SHP77 treated with DMSO at 0.1 percent for 48 hours (cell line): ENCODE measurements around the gene MAGI1.

ENCODE experiments used
- DNase-seq: peaks from one replicate; lab custom pipeline; 2025; lab: John Stamatoyannopoulos, UW

MAGI1 gene

GRCh38 chr3:65831733-65832425, 206.8 kb downstream of the MAGI1 start:
- DNase-seq, result no peak

GRCh38 chr3:65830948-65831732, 207.6 kb downstream of the MAGI1 start:
- DNase-seq, result no peak

DNA sequence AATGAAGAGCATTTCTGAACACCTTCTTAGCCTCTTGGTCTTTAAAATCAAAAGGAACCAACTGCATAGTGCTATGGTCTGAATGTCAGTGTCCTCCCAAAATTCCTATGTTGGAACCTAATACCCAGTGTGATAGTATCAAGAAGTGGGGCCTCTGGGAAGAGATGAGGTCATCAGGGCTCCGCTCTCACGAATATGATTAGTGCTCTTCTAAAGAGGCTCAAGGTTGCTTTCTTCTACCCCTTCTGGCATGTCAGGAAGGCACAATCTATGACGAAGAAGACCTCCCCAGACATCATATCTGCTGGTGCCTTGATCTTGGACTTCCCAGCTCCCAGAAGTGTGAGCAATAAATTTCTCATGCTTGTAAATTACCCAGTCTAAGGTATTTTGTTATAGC, 209.5 kb downstream of the MAGI1 start:
- no peak for DNase-seq

DNA sequence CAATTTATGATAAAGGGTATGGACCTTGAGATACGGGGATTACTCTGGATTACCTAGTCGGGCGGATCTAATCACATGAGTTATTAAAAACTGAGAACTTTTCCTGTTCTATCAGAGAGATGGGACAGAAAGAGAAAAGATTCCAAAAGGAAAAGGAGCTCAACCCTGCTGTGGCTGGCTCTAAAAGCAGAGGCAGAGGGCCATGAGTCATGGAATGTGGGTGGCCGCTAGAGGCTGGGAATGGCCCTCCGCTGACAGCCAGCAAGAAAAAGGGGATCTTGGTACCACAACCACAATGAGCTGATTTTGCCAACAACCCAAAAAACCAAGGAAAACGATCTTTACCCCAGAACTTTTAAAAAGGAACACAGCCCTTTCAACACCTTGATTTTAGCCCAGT, 210.0 kb downstream of the MAGI1 start:
- DNase-seq, result no peak

GRCh38 chr3:65827076-65827475, 211.6 kb downstream of the MAGI1 start:
- DNase-seq, result no peak

- no peak for DNase-seq
Observed at GRCh38 chr3:65824166-65824565, 214.6 kb downstream of the MAGI1 start.

DNA sequence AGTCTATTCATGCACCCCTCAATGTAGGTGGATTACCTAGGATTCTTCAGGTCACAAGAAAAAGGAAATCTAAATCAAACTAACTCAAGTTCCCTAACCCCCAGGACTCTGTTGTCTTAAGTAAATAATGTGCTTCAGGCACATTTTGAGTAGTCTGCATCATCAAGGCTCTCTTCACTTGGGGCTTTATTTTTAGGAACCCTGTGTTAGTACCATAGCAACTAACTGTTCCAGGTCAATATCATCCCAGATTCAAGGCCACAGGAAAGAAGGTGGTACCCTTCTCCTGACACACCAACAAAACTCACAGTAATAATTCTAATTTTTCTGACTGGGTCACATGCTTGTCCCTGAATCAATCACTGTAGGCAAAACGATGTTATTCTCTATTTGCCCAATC, 218.1 kb downstream of the MAGI1 start:
- DNase-seq, result no peak

DNA sequence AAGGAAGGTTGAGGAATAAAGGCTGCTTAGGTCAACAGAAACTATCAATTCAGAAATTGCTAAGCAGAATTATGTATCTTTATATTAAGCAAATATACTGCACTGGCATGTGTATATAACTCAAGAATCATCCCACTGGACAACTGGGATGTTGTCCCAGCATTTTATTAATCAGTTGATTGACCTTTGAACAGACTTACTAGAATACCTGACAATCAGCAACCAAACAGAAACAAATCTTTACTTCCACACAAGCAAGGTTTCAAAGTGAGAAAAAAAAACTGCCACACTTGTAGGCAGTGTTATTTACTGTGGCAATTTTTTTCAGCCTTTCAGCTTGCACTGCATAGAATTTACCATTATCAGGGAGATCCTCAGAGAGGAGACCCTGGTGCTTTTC, 218.8 kb downstream of the MAGI1 start:
- DNase-seq, result no peak

- no peak for DNase-seq
Observed at GRCh38 chr3:65817553-65818126, 221.1 kb downstream of the MAGI1 start.

- no peak for DNase-seq
Observed at GRCh38 chr3:65816208-65816607, 222.5 kb downstream of the MAGI1 start.

DNA sequence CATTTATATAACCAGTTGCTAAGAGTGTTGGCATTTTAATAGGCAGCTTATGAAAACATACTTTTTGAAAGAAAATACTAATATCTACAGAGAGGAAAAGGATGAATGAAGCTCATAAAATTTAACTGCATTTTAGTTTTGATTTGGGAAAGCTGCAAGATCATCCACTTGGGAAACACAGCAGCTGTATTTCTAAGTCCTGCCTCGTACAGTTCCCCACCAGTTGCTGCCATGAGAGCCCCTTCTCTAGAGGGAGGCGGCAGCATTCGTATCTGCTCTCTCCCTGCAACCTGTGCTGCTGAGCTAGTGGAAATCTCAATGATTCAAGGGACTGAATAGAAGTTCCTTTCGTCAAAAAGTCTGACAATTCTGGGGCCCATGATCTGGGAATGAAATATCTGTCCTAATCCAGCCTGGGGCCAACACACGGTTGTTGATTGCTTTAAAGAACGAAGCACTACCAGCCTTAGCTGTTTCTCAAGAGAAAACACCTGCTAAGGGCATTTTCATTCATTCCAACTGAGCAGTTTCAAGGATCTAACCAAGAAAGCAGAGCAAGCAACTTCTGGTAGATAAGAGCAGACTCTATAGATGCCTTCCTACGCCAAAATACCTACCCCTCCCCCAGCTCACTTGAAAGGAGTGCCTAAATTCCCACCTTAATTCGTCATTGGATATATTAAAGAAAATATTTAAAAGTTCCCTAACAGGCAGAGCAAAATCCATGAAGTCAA, 223.7 kb downstream of the MAGI1 start:
- DNase-seq, result no peak

DNA sequence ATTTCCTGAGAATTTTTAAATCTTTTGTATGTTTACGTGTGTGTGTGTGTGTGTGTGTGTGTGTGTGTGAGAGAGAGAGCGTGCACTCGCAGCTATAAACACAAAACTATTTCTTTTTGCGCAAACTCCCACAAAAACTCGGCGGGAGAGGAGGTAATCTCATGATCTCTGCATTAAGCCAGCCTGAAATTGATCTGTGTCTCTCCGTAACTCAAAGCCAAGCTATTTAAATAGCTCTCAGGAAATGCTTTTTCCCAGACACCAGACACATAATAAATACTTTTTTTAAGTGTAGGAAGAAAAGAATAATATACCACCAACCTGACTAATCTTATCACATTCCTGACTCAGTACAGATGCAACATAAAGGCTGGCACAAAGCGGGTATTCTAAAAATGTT, 226.8 kb downstream of the MAGI1 start:
- no peak for DNase-seq

GRCh38 chr3:65811086-65811761, 227.5 kb downstream of the MAGI1 start:
- DNase-seq, result no peak

GRCh38 chr3:65810302-65810701, 228.4 kb downstream of the MAGI1 start:
- no peak for DNase-seq

GRCh38 chr3:65809641-65810150, 229.0 kb downstream of the MAGI1 start:
- no peak for DNase-seq

GRCh38 chr3:65808824-65809223, 229.9 kb downstream of the MAGI1 start:
- no peak for DNase-seq

GRCh38 chr3:65808407-65808806, 230.3 kb downstream of the MAGI1 start:
- no peak for DNase-seq

GRCh38 chr3:65807225-65807624, 231.5 kb downstream of the MAGI1 start:
- DNase-seq, result no peak

GRCh38 chr3:65806600-65806999, 232.1 kb downstream of the MAGI1 start:
- DNase-seq, result no peak

DNA sequence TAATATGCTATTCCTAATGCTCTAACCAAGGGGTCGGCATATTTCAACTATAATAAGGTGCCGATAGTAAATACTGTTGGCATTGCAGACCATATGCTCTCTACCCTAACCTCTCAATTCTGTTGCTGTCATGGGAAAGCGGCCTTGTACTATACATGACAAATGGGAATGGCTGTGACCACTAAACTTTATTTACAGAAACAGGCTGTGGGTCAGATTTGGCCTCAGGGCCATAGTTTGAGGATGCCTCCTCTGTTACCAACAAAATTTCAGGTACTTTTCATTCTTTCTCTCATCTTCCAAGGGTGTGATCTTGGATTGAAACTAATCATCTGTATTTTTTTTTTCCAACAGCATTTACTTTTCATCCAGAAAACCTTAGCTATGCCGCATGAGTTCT, 242.0 kb downstream of the MAGI1 start:
- DNase-seq, result no peak

DNA sequence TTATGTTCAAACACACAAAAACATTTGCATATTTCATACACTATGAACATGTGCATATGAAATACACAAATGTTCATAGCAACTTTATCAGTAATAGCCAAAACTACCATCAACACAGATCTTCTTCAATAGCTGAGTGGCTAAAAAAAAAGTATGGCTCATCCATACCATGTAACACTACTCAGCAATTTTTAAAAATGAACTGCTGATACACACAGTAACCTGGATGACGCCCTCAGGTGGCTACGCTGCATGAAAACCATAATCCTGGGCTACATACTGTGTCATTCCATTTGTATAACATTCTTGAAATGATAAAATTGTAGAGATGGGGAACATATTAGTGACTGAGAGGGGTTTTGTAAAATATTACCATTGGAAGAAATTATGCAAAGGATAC, 243.6 kb downstream of the MAGI1 start:
- no peak for DNase-seq
